CD4-positive, alpha-beta T cell treated with Interferon alpha-2 for 1 hour (primary cell): Measurements from ENCODE around the gene PCOLCE2.

Experiments
- DNase-seq, 2 donors: peaks; one replicate each; pipeline ENCODE4 v3.0.0-alpha.2; 2020 to 2022

Gene PCOLCE2

GRCh38 chr3:142888481-142889211 is at the start of gene PCOLCE2:
Gene PCOLCE2 (minus strand): TSS chr3:142889083. CDS start chr3:142888896, 187 bp downstream.
- no peak for DNase-seq

GRCh38 chr3:142935963-142936362 is 47.1 kb upstream of the PCOLCE2 start:
- DNase-seq: no peak

DNA sequence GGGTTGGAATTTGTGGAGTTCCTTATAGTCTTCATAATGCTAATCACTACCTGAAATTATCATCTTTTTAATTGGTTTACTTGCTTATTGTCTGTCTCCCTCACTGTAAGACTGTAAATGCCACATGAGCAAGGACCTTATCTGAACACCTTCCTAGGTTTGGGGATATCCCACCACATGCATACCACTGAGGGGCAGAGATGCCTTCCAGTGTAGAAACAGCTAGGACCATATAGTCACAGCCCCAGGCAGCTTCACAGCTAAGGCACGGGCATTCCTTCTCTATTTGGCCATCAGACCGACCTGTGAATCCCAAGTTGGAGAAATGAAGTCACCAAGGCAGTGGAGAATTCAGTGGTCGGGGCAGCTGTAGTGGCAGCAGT is 46.0 kb upstream of the PCOLCE2 start:
- DNase-seq: no peak

GRCh38 chr3:142934128-142934886 is 45.4 kb upstream of the PCOLCE2 start:
- DNase-seq: no peak

GRCh38 chr3:142931222-142931621 is 42.3 kb upstream of the PCOLCE2 start:
- peak in 1 of 2 donors; percentile 31 for DNase-seq

GRCh38 chr3:142930463-142930862 is 41.6 kb upstream of the PCOLCE2 start:
- no peak for DNase-seq

- DNase-seq: no peak
Observed at GRCh38 chr3:142929890-142930289, 41.0 kb upstream of the PCOLCE2 start.

- DNase-seq: peak in 1 of 2 donors; percentile 43
Observed at GRCh38 chr3:142929109-142929508, 40.2 kb upstream of the PCOLCE2 start.

- DNase-seq: no peak
Observed at GRCh38 chr3:142926368-142926944, 37.6 kb upstream of the PCOLCE2 start.

DNA sequence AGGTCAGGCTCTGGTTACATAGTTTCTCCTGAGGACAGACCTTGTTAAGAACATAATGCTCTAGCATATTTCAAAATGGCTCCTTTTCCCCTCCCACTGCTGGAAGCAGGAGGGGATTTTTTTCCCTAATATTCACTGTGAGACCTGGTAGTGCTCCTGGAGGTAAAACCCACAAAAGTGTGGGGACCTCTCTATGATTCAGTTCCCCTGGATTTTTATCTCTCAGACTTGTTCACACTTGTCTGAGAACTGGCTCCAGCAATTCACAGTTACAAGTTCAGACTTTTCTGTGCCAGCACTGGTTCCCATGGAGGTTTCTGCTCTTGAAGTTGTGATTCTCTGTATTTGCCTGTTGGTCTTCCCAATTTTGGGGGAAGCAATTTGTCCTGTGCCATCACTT is 36.3 kb upstream of the PCOLCE2 start:
- no peak for DNase-seq

DNA sequence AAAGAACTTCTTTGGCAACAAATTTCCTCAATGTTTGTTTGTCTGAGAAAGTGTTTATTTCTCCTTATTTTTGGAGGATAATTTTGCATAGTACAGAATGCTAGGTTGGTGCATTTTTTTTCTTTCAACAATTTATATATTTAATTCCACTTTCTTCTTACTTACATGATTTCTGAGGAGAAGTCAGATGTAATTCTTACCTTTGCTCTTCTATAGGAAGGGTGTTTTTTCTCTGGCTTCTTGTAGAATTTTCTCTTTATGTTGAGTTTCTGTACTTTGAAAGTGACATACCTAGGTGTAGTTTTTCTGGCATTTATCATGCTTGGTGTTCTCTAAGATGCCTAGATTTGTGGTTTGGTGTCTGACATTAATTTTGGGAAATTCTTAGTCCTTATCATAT is 34.8 kb upstream of the PCOLCE2 start:
- no peak for DNase-seq

DNA sequence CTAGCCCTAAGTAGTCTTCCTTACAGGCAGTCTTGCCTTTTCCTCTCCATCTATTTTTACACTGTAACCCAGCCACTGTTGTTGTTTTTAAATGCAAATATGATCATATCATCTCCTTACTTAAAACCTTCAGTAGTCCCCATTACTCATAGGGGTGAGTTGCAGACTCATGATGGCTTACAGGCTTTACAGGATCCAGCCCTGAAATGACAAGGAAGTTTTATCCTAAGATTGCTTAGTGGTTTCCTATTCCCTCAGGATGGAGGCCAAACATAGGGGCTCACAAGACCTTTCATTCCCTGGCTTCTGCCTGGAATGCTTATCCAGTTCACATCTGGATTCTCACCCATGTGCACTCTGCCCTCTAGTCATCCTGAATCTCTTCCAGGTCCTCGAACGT is 27.7 kb upstream of the PCOLCE2 start:
- no peak for DNase-seq

DNA sequence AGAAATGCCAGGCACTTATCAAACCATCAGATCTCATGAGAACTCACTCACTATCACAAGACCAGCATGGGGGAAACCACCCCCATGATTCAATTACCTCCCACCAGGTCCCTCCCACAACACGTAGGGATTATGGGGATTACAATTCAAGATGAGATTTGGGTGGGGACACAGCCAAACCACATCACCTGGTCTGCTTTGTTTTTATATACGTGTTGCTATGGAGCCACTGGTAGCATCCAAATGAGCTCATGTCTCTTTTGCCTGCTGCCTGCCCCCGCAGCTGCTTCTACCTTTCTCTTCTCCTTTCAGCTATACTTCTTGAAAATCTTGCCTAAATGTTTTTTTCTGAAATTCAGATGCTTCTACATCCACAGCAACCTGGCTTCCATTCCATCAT is 26.8 kb upstream of the PCOLCE2 start:
- DNase-seq: no peak

DNA sequence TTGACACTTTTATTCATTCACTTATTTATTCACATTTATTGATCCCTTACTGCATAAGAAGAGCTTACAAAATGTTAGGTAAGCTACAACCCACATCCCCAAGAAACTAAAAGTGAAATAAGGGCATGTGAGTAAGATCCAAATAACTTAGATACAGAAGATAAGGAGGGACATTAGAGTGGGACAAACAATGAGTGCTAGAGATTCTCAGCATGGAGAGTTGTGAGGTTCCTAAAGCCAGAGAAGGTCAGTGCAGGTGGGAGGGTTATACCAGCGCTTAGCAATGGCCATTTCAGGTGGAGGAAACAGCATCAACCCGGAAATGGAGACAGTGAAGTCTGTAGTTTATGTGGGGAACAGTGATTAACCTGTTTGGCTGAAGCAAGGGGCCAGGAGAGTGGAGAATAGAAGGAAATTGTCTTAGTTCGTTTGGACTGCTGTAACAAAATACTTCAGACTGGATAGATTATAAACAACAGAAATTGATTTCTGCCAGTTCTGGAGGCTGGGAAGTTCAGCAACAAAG is 25.5 kb upstream of the PCOLCE2 start:
- DNase-seq: no peak

DNA sequence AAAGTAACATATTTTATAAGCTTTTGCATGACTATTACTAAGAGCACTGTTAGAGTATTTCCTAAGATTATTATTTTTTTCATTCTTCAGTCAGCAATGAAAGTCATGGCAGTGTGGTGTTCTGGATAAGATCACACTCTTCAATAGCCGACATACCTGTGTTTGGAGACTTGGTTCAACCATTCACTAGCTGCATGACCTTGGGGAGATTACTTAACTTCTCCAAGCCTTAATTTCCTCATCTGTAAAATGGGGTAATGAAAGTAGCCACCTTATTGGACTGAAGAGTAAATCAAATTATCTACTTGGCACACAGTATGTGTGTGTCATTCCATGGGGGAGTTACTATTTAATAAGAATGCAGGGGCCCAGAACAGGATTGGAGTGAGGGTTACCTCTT is 24.5 kb upstream of the PCOLCE2 start:
- no peak for DNase-seq

- no peak for DNase-seq
Observed at GRCh38 chr3:142912402-142913172, 23.7 kb upstream of the PCOLCE2 start.

- DNase-seq: no peak
Observed at GRCh38 chr3:142910280-142910679, 21.4 kb upstream of the PCOLCE2 start.

GRCh38 chr3:142909282-142909681 is 20.4 kb upstream of the PCOLCE2 start:
- DNase-seq: no peak

DNA sequence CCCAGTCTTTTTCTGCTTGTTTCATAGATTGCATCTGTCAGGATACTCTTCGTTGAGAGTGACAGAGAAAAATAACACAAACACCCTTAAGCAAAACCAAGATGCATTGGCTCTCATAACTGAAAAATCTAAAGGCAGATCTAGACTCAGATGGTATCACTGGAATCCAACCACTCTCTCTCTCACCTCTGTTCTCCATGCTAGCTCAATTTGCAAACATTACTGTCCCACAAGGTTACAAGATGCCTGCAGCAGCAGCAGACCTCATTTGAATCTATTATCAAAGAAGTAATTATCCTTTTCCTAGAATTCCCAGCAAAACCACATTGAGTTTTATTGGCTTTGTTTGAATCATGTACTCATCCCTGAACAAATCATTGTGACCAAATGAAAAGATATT is 19.1 kb upstream of the PCOLCE2 start:
- no peak for DNase-seq

GRCh38 chr3:142904639-142905436 is 16.0 kb upstream of the PCOLCE2 start:
- peak in 1 of 2 donors; percentile 8 for DNase-seq

DNA sequence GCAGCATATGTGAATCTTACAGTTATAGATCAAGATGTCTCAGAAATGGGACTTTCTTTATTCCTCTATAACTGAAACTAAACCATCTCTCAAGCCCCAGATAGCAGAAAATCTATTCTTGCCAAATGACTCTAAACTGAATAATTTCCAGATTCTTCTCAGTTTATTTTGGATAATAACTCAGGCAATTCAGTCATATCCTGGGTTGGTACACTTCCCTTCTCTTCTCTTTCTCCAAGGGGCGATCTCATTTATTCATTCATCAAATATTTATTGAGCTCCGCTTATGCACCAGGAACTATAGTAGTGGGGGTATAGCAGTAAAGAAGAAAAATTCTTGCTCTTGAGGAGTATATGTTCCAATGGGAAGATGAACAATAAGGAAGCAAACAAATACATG is 13.5 kb upstream of the PCOLCE2 start:
- no peak for DNase-seq
